HEK293 (cell line): ENCODE data around the gene CCDC77.

ENCODE experiments used
- GLIS2 ChIP-seq: fragments of 450-650 bp; formaldehyde crosslinking; IDR thresholded peaks from 2 replicates; pipeline ENCODE4 v1.5.1; 2016; ENCODE audit warnings: missing biosample characterization, missing genetic modification characterization
- HOXA7 ChIP-seq: sonication (generic); formaldehyde crosslinking; IDR thresholded peaks from 2 replicates; pipeline ENCODE4 v1.8.1; 2022; ENCODE audit warnings: missing genetic modification reagents, borderline replicate concordance
- KLF10 ChIP-seq: fragments of 450-650 bp; IDR thresholded peaks from 2 replicates; pipeline ENCODE4 v1.5.1; 2018; ENCODE audit warnings: missing biosample characterization, mild to moderate bottlenecking, missing genetic modification characterization
- KLF16 ChIP-seq: fragments of 450-650 bp; formaldehyde crosslinking; IDR thresholded peaks from 2 replicates; pipeline ENCODE4 v1.5.1; 2017; ENCODE audit warnings: missing biosample characterization, missing genetic modification characterization
- MYNN ChIP-seq: fragments of 450-650 bp; formaldehyde crosslinking; IDR thresholded peaks from 2 replicates; pipeline ENCODE4 v1.5.1; 2016; ENCODE audit warnings: missing biosample characterization, missing genetic modification characterization, borderline replicate concordance
- MZF1 ChIP-seq: fragments of 450-650 bp; formaldehyde crosslinking; IDR thresholded peaks from 2 replicates; pipeline ENCODE4 v1.5.1; 2017; ENCODE audit warnings: missing biosample characterization, missing genetic modification characterization, borderline replicate concordance
- OVOL3 ChIP-seq: fragments of 450-650 bp; formaldehyde crosslinking; IDR thresholded peaks from 2 replicates; pipeline ENCODE4 v1.5.1; 2016; ENCODE audit warnings: missing biosample characterization, missing genetic modification characterization
- SCRT1 ChIP-seq: fragments of 450-650 bp; formaldehyde crosslinking; IDR thresholded peaks from 2 replicates; pipeline ENCODE4 v1.5.1; 2016; ENCODE audit warnings: missing biosample characterization, missing genetic modification characterization, borderline replicate concordance
- SCRT2 ChIP-seq: fragments of 450-650 bp; formaldehyde crosslinking; IDR thresholded peaks from 2 replicates; pipeline ENCODE4 v1.5.1; 2016; ENCODE audit warnings: missing biosample characterization, missing genetic modification characterization
- ZNF114 ChIP-seq: fragments of 450-650 bp; formaldehyde crosslinking; IDR thresholded peaks from 2 replicates; pipeline ENCODE4 v1.5.0; 2017; ENCODE audit warnings: missing biosample characterization, missing genetic modification characterization
- ZNF155 ChIP-seq: fragments of 450-650 bp; formaldehyde crosslinking; IDR thresholded peaks from 2 replicates; pipeline ENCODE4 v1.5.1; 2016; ENCODE audit warnings: missing biosample characterization, missing genetic modification characterization
- ZNF157 ChIP-seq: fragments of 450-650 bp; formaldehyde crosslinking; IDR thresholded peaks from 2 replicates; pipeline ENCODE4 v1.5.1; 2016; ENCODE audit warnings: missing biosample characterization, missing genetic modification characterization
- ZNF18 ChIP-seq: fragments of 450-650 bp; formaldehyde crosslinking; IDR thresholded peaks from 2 replicates; pipeline ENCODE4 v1.5.1; 2016; ENCODE audit warnings: missing biosample characterization, missing genetic modification characterization
- ZNF214 ChIP-seq: fragments of 450-650 bp; formaldehyde crosslinking; IDR thresholded peaks from 2 replicates; pipeline ENCODE4 v1.5.1; 2017; ENCODE audit warnings: missing biosample characterization, mild to moderate bottlenecking, missing genetic modification characterization, borderline replicate concordance
- ZNF266 ChIP-seq: fragments of 450-650 bp; formaldehyde crosslinking; IDR thresholded peaks from 2 replicates; pipeline ENCODE4 v1.5.1; 2016; ENCODE audit warnings: missing biosample characterization, missing genetic modification characterization, low read depth
- ZNF324 ChIP-seq: fragments of 450-650 bp; formaldehyde crosslinking; IDR thresholded peaks from 2 replicates; pipeline ENCODE4 v1.5.1; 2016; ENCODE audit warnings: missing biosample characterization, missing genetic modification characterization
- ZNF354C ChIP-seq: fragments of 450-650 bp; formaldehyde crosslinking; IDR thresholded peaks from 2 replicates; pipeline ENCODE4 v1.5.1; 2016; ENCODE audit warnings: missing biosample characterization, missing genetic modification characterization, low read depth, borderline replicate concordance
- ZNF366 ChIP-seq: fragments of 450-650 bp; formaldehyde crosslinking; conservative IDR thresholded peaks from 2 replicates; pipeline ENCODE4 v1.5.1; 2016; ENCODE audit warnings: missing biosample characterization, missing genetic modification characterization
- ZNF404 ChIP-seq: fragments of 450-650 bp; formaldehyde crosslinking; IDR thresholded peaks from 2 replicates; pipeline ENCODE4 v1.5.1; 2017; ENCODE audit warnings: missing biosample characterization, missing genetic modification characterization
- ZNF423 ChIP-seq: fragments of 450-650 bp; formaldehyde crosslinking; IDR thresholded peaks from 2 replicates; pipeline ENCODE4 v1.5.1; 2016; ENCODE audit warnings: missing biosample characterization, missing genetic modification characterization
- ZNF48 ChIP-seq: fragments of 450-650 bp; formaldehyde crosslinking; IDR thresholded peaks from 2 replicates; pipeline ENCODE4 v1.5.1; 2016; ENCODE audit warnings: missing biosample characterization, missing genetic modification characterization
- ZNF518A ChIP-seq: fragments of 450-650 bp; formaldehyde crosslinking; conservative IDR thresholded peaks from 2 replicates; pipeline ENCODE4 v1.5.1; 2016; ENCODE audit warnings: low read depth, missing biosample characterization, missing genetic modification characterization
- ZNF664 ChIP-seq: fragments of 450-650 bp; formaldehyde crosslinking; IDR thresholded peaks from 2 replicates; pipeline ENCODE4 v1.5.1; 2016; ENCODE audit warnings: missing biosample characterization, missing genetic modification characterization
- ZNF776 ChIP-seq: fragments of 450-650 bp; formaldehyde crosslinking; IDR thresholded peaks from 2 replicates; pipeline ENCODE4 v1.5.0; 2017; ENCODE audit warnings: missing biosample characterization, missing genetic modification characterization, borderline replicate concordance
- ZNF843 ChIP-seq: fragments of 450-650 bp; formaldehyde crosslinking; IDR thresholded peaks from 2 replicates; pipeline ENCODE4 v1.5.1; 2016; ENCODE audit warnings: missing biosample characterization, missing genetic modification characterization
- ZSCAN23 ChIP-seq: fragments of 450-650 bp; formaldehyde crosslinking; IDR thresholded peaks from 2 replicates; pipeline ENCODE4 v1.5.1; 2016; ENCODE audit warnings: missing biosample characterization, missing genetic modification characterization
- ZSCAN30 ChIP-seq: fragments of 450-650 bp; IDR thresholded peaks from 2 replicates; pipeline ENCODE4 v1.5.1; 2018; ENCODE audit warnings: missing biosample characterization, mild to moderate bottlenecking, missing genetic modification characterization, moderate library complexity
- TF ChIP-seq, protein P1 (sequence below): fragments of 450-650 bp; formaldehyde crosslinking; IDR thresholded peaks from 2 replicates; pipeline ENCODE4 v1.5.1; 2016; ENCODE audit warnings: missing biosample characterization, missing genetic modification characterization, low read depth
- TF ChIP-seq, protein P2 (sequence below): fragments of 450-650 bp; formaldehyde crosslinking; IDR thresholded peaks from 2 replicates; pipeline ENCODE4 v1.5.1; 2017; ENCODE audit warnings: missing biosample characterization, missing genetic modification characterization

CCDC77 gene

DNA sequence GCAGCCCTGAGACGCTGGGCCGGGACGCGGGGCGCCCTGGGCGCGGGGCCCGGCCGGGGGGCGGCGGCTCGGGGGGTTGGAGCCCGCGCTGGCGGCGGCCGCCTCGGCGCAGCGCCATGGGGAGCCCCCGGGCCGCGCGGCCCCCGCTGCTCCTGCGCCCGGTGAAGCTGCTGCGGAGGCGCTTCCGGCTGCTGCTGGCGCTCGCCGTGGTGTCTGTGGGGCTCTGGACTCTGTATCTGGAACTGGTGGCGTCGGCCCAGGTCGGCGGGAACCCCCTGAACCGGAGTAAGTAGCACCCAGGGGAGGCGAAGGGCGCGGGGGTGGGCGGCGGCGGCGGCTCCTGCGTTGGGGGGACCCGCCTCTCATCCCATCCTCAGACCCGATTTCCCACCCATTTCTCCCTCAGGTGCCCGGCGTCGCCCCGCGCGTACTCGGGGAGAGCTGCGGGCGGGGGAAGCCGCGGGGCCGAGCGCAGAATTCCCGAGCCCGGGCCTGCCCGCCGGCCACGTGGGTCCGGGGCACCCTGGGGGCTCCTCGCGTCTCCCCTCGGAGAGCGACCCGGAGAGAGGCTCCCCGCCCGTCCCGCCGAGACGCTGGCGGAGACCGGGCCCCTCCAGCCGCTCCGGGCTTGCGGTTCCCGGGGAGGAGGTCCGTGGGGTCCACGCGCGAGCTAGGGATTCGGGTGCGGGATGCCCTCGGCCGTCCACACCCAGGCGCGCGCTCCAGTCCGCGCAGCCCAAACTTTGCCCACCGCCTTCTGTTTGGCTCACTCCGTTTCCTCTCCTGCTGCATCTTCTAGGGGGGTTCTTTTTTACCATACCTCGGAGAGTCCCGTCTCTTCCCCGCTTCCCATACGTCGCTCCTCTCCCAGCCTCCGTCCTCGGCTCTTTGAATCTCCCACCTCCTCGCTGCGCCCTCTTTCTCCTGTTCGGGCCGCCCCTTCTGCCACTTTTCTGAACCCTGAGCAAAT is 59.1 kb downstream of the CCDC77 start (continued):
- peak; percentile 73; the same call in 1 of the 2 replicates for TF ChIP-seq ZNF423
- TF ChIP-seq KLF16 (tag by site-specific recombination), result 0 out of 2 replicates have a peak, but pooled peaks have one; percentile 56
- no peak for TF ChIP-seq ZNF18 (tag by site-specific recombination)
- TF ChIP-seq OVOL3 (tag by site-specific recombination), result no peak
- TF ChIP-seq ZNF114 (tag by site-specific recombination), result no peak
- no peak for TF ChIP-seq ZSCAN30 (tag by site-specific recombination)
- TF ChIP-seq ZNF843 (tag by site-specific recombination), result no peak
- no peak for TF ChIP-seq SCRT1 (tag by site-specific recombination)
- no peak for TF ChIP-seq ZNF518A (tag by site-specific recombination)
- no peak for TF ChIP-seq ZSCAN23 (tag by site-specific recombination)
- TF ChIP-seq SCRT2 (tag by site-specific recombination), result no peak
- TF ChIP-seq MYNN (tag by site-specific recombination), result no peak
- no peak for TF ChIP-seq HOXA7 (CRISPR knock-in tag)
- no peak for TF ChIP-seq ZNF776 (tag by site-specific recombination)
- TF ChIP-seq ZNF354C (tag by site-specific recombination), result no peak
- TF ChIP-seq ZNF48, result no peak
- TF ChIP-seq, protein P1, sequence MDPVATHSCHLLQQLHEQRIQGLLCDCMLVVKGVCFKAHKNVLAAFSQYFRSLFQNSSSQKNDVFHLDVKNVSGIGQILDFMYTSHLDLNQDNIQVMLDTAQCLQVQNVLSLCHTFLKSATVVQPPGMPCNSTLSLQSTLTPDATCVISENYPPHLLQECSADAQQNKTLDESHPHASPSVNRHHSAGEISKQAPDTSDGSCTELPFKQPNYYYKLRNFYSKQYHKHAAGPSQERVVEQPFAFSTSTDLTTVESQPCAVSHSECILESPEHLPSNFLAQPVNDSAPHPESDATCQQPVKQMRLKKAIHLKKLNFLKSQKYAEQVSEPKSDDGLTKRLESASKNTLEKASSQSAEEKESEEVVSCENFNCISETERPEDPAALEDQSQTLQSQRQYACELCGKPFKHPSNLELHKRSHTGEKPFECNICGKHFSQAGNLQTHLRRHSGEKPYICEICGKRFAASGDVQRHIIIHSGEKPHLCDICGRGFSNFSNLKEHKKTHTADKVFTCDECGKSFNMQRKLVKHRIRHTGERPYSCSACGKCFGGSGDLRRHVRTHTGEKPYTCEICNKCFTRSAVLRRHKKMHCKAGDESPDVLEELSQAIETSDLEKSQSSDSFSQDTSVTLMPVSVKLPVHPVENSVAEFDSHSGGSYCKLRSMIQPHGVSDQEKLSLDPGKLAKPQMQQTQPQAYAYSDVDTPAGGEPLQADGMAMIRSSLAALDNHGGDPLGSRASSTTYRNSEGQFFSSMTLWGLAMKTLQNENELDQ (tag by site-specific recombination), result no peak
- TF ChIP-seq ZNF366 (tag by site-specific recombination), result no peak
- TF ChIP-seq GLIS2 (tag by site-specific recombination), result peak; percentile 78
- TF ChIP-seq ZNF664, result no peak
- TF ChIP-seq ZNF324 (tag by site-specific recombination), result no peak
- TF ChIP-seq, protein P2, sequence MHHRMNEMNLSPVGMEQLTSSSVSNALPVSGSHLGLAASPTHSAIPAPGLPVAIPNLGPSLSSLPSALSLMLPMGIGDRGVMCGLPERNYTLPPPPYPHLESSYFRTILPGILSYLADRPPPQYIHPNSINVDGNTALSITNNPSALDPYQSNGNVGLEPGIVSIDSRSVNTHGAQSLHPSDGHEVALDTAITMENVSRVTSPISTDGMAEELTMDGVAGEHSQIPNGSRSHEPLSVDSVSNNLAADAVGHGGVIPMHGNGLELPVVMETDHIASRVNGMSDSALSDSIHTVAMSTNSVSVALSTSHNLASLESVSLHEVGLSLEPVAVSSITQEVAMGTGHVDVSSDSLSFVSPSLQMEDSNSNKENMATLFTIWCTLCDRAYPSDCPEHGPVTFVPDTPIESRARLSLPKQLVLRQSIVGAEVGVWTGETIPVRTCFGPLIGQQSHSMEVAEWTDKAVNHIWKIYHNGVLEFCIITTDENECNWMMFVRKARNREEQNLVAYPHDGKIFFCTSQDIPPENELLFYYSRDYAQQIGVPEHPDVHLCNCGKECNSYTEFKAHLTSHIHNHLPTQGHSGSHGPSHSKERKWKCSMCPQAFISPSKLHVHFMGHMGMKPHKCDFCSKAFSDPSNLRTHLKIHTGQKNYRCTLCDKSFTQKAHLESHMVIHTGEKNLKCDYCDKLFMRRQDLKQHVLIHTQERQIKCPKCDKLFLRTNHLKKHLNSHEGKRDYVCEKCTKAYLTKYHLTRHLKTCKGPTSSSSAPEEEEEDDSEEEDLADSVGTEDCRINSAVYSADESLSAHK (tag by site-specific recombination), result no peak
- TF ChIP-seq ZNF157, result no peak
- TF ChIP-seq MZF1, result no peak
- no peak for TF ChIP-seq ZNF155 (tag by site-specific recombination)
- no peak for TF ChIP-seq KLF10 (tag by site-specific recombination)
- TF ChIP-seq ZNF404, result no peak
- no peak for TF ChIP-seq ZNF266
- TF ChIP-seq ZNF214 (tag by site-specific recombination), result no peak
